HCT116 (cell line): ENCODE measurements around the gene PPP1R16B. TPM values are rescaled to one million over a fixed set of nuclear protein-coding genes. Genes with fewer than 3 reads are reported as not detected.

Source experiments
- ATAC-seq: fragments of 200-7000 bp; cut with Tn5 transposase; 2 replicates; pipeline ENCODE4 v1.9.1; 2020; ENCODE audit warnings: mild to moderate bottlenecking, moderate library complexity
- BruUV-seq: library from RNA; stranded (reverse); fragments of 400-500 nt; replicated peaks from 2 replicates; lab custom pipeline; 2021; lab: Mats Ljungman, UMichigan
- CTCF ChIA-PET: fragments of 300-600 bp; sonication (Branson Sonifier 250); formaldehyde crosslinking; loops from one replicate; lab custom pipeline; 2021; ENCODE audit warnings: antibody characterized with exemption; lab: Charles Lee
- POLR2A ChIA-PET: fragments of 300-600, 350-600 bp; sonication (Branson Sonifier 250); formaldehyde crosslinking; loops from one replicate; lab custom pipeline; 2021; ENCODE audit warnings: antibody characterized with exemption; lab: Charles Lee
- RAD21 ChIA-PET, 2 experiments: fragments of 300-600 bp; sonication (Branson Sonifier 250); formaldehyde crosslinking; loops; one replicate each; lab custom pipeline; 2023; ENCODE audit warnings: low total read pairs in 2 of 2; ENCODE audit not compliant: uncharacterized antibody in 2 of 2, unreplicated experiment in 2 of 2, low non-redundant PET in 1 of 2; lab: Charles Lee
- DNase-seq: peaks from one replicate; pipeline ENCODE4 v3.0.0-alpha.2; 2010; ENCODE audit warnings: low read depth, low spot score
- H2AFZ ChIP-seq: fragments of 200-600 bp; shearing (Covaris generic), sonication (generic); 2 replicates; pipeline ENCODE4 v1.6.1; 2017; ENCODE audit warnings: low read depth, mixed run types, mixed read lengths, antibody characterized with exemption, low read length; ENCODE audit not compliant: poor library complexity, severe bottlenecking
- H3K27ac ChIP-seq: 2 replicates; pipeline ENCODE4 v1.5.1; 2012; ENCODE audit warnings: low read depth, low read length
- H3K27me3 ChIP-seq: fragments of 200-600 bp; sonication (generic); 2 replicates; pipeline ENCODE4 v1.6.1; 2016; ENCODE audit warnings: mixed run types, low read length, mixed read lengths; ENCODE audit not compliant: insufficient read depth
- H3K36me3 ChIP-seq, 2 experiments: fragments of 200-500 bp in 1 of 2; fragments of 200-600 bp in 1 of 2; sonication (Bioruptor generic) in 1 of 2; sonication (generic) in 1 of 2; 2 replicates each; pipeline versions ENCODE4 v1.5.1 to v1.6.1; 2014 to 2016; ENCODE audit warnings: low read length in 2 of 2, inconsistent platforms in 1 of 2, mixed read lengths in 1 of 2, mixed run types in 1 of 2; ENCODE audit not compliant: insufficient read depth in 2 of 2, control insufficient read depth in 1 of 2
- H3K4me1 ChIP-seq, 2 experiments: fragments of 200-600 bp in 1 of 2; sonication (generic) in 1 of 2; 2 replicates each; pipeline versions ENCODE4 v1.5.1 to v1.6.1; 2012 to 2017; ENCODE audit warnings: low read length in 2 of 2, inconsistent platforms in 1 of 2, mild to moderate bottlenecking in 1 of 2, mixed read lengths in 1 of 2, mixed run types in 1 of 2, moderate library complexity in 1 of 2; ENCODE audit not compliant: insufficient read depth in 2 of 2, control insufficient read depth in 1 of 2
- H3K4me2 ChIP-seq: fragments of 200-600 bp; sonication (generic); 2 replicates; pipeline ENCODE4 v1.6.1; 2017; ENCODE audit warnings: mixed run types, low read length, mixed read lengths
- H3K4me3 ChIP-seq, 2 experiments: fragments of 200-600 bp in 1 of 2; sonication (generic) in 1 of 2; replicated peaks in 1 of 2; 2 replicates each; pipeline ENCODE4 v1.5.1; 2011 to 2016; ENCODE audit warnings: low read length in 2 of 2, control low read depth in 1 of 2, low read depth in 1 of 2, mild to moderate bottlenecking in 1 of 2, mixed read lengths in 1 of 2, mixed run types in 1 of 2
- H3K79me2 ChIP-seq: fragments of 200-600 bp; sonication (generic); 2 replicates; pipeline ENCODE4 v1.6.1; 2017; ENCODE audit warnings: mild to moderate bottlenecking, mixed run types, low read length, moderate library complexity, mixed read lengths; ENCODE audit not compliant: insufficient read depth
- H3K9ac ChIP-seq: fragments of 200-600 bp; sonication (generic); 2 replicates; pipeline ENCODE4 v1.6.1; 2016; ENCODE audit warnings: low read length, mixed read lengths
- H3K9me2 ChIP-seq: fragments of 200-600 bp; sonication (generic), shearing (Covaris generic); 2 replicates; pipeline ENCODE4 v1.6.1; 2017; ENCODE audit warnings: mixed run types, mild to moderate bottlenecking, moderate library complexity; ENCODE audit not compliant: insufficient read depth
- H3K9me3 ChIP-seq, 2 experiments: fragments of 200-500 bp in 1 of 2; fragments of 200-600 bp in 1 of 2; sonication (Bioruptor generic) in 1 of 2; sonication (generic) in 1 of 2; 2 replicates each; pipeline ENCODE4 v1.6.1; 2014 to 2017; ENCODE audit warnings: low read length in 2 of 2, mixed read lengths in 2 of 2, inconsistent platforms in 1 of 2, low read depth in 1 of 2, mild to moderate bottlenecking in 1 of 2, mixed run types in 1 of 2, moderate library complexity in 1 of 2; ENCODE audit not compliant: control insufficient read depth in 1 of 2, insufficient read depth in 1 of 2
- H4K20me1 ChIP-seq: fragments of 200-600 bp; sonication (generic), shearing (Covaris generic); 2 replicates; pipeline ENCODE4 v1.6.1; 2017; ENCODE audit warnings: mixed run types, mild to moderate bottlenecking, moderate library complexity; ENCODE audit not compliant: insufficient read depth
- CBX3 ChIP-seq: IDR thresholded peaks from 2 replicates; pipeline ENCODE4 v1.6.1; 2012; ENCODE audit warnings: low read depth
- EGR1 ChIP-seq: IDR thresholded peaks from 2 replicates; pipeline ENCODE4 v1.6.1; 2012; ENCODE audit warnings: low read depth
- EZH2 ChIP-seq: fragments of 200-600 bp; sonication (generic); IDR thresholded peaks from 2 replicates; pipeline ENCODE4 v1.6.1; 2017; ENCODE audit warnings: antibody characterized with exemption, mixed run types
- FOSL1 ChIP-seq: IDR thresholded peaks from 2 replicates; pipeline ENCODE4 v1.6.1; 2012; ENCODE audit warnings: low read depth
- JUND ChIP-seq: IDR thresholded peaks from 2 replicates; pipeline ENCODE4 v1.6.1; 2012
- POLR2A ChIP-seq: IDR thresholded peaks from 2 replicates; pipeline ENCODE4 v1.7.0; 2011; ENCODE audit warnings: borderline replicate concordance; ENCODE audit not compliant: insufficient read depth, insufficient read length; ENCODE audit errors: extremely low read depth
- RAD21 ChIP-seq: IDR thresholded peaks from 2 replicates; pipeline ENCODE4 v1.6.1; 2012; ENCODE audit warnings: low read depth, mild to moderate bottlenecking
- intact Hi-C: fragments of 100-400 bp; cut with micrococcal nuclease; formaldehyde crosslinking; loops from 2 replicates; pipeline ENCODE4 v1.10.0; 2022
- total RNA-seq: library from RNA; stranded (reverse); gene quantifications from one replicate; pipeline ENCODE4 v1.2.1, GENCODE V29; 2021; ENCODE audit not compliant: unreplicated experiment
- TF ChIP-seq, protein P1 (sequence below): IDR thresholded peaks from 2 replicates; pipeline ENCODE4 v1.6.1; 2012
- TF ChIP-seq, protein P2 (sequence below): IDR thresholded peaks from 2 replicates; pipeline ENCODE4 v1.6.1; 2011; ENCODE audit warnings: mild to moderate bottlenecking, low read length, moderate library complexity; ENCODE audit not compliant: insufficient replicate concordance; ENCODE audit errors: extremely low read depth

PPP1R16B gene
- total RNA-seq, 1 experiment from 2014 or later, result 0.52 TPM

- peak overlapping the region; percentile 95 for H3K9ac ChIP-seq
- peak overlapping the region; percentile 72 for H2AFZ ChIP-seq
- no peaks in the 10 kb centered on the region for H3K36me3 ChIP-seq
- POLR2A ChIA-PET, result interaction anchor here (0.6 to 2.3 kb wide), 4 partner anchors 8 to 45 kb away, joined by 3 to 11 read pairs (median 4); partner anchors contain the start of gene FAM83D
- DNase-seq (no peak), ATAC-seq (peak; percentile 1; the same call in 1 of the 2 replicates)
- H3K4me3 ChIP-seq, result peak overlapping the region; percentile 78 to 97
- H3K79me2 ChIP-seq, result peaks cover 38% of the 10 kb centered on the region
- intact Hi-C loops, result loop anchor here (2.0 kb wide), 1 partner anchor 29 kb away; no protein-coding TSS in a partner anchor
- TSS peak; percentile 92 for BruUV-seq
- H3K9me3 ChIP-seq, result no peaks in the 10 kb centered on the region
- H3K4me1 ChIP-seq, result peaks cover 7 to 21% of the 10 kb centered on the region in 2 experiments
- no peaks in the 10 kb centered on the region for H3K9me2 ChIP-seq
- CTCF ChIA-PET, result interaction anchor here (0.6 to 1.0 kb wide), 3 partner anchors 8 to 35 kb away, joined by 3 to 4 read pairs (median 3); partner anchors contain the start of gene FAM83D
- peak overlapping the region; percentile 93 for H3K27ac ChIP-seq
- RAD21 ChIA-PET, result no interaction called here
- no peaks in the 10 kb centered on the region for H4K20me1 ChIP-seq
- peak overlapping the region; percentile 90 for H3K4me2 ChIP-seq
- TF ChIP-seq JUND, result no peak
- TF ChIP-seq EZH2, result no peak
- no peak for TF ChIP-seq FOSL1
- TF ChIP-seq, protein P1, sequence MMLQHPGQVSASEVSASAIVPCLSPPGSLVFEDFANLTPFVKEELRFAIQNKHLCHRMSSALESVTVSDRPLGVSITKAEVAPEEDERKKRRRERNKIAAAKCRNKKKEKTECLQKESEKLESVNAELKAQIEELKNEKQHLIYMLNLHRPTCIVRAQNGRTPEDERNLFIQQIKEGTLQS, result no peak
- TF ChIP-seq, protein P2, sequence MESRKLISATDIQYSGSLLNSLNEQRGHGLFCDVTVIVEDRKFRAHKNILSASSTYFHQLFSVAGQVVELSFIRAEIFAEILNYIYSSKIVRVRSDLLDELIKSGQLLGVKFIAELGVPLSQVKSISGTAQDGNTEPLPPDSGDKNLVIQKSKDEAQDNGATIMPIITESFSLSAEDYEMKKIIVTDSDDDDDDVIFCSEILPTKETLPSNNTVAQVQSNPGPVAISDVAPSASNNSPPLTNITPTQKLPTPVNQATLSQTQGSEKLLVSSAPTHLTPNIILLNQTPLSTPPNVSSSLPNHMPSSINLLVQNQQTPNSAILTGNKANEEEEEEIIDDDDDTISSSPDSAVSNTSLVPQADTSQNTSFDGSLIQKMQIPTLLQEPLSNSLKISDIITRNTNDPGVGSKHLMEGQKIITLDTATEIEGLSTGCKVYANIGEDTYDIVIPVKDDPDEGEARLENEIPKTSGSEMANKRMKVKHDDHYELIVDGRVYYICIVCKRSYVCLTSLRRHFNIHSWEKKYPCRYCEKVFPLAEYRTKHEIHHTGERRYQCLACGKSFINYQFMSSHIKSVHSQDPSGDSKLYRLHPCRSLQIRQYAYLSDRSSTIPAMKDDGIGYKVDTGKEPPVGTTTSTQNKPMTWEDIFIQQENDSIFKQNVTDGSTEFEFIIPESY, result no peak
- TF ChIP-seq CBX3, result no peak
- no peak for TF ChIP-seq EGR1
- no peak for TF ChIP-seq RAD21
- no peak for TF ChIP-seq POLR2A
- H3K27me3 ChIP-seq, result no peaks in the 10 kb centered on the region
Observed at GRCh38 chr20:38961530-38962043, 156.1 kb downstream of the PPP1R16B start.
